ENCODE measurements around the gene ARHGAP21.
"Not testable (repeated sequence)": the region's sequence is repeated elsewhere in the genome, so short reads cannot be mapped to it uniquely, and the experiment has no call there.

ARHGAP21 gene

GRCh38 chr10:24683554-24683953, 40.1 kb downstream of the ARHGAP21 start:
- DNase-seq = no peak

- no peak for DNase-seq
These were observed 42.1 kb downstream of the ARHGAP21 start for GRCh38 chr10:24681572-24682088.

GRCh38 chr10:24680647-24681524, 42.8 kb downstream of the ARHGAP21 start:
- DNase-seq = no peak

- no peak for DNase-seq
These were observed 44.9 kb downstream of the ARHGAP21 start for GRCh38 chr10:24678757-24679156.

- no peak for DNase-seq
These were observed 48.6 kb downstream of the ARHGAP21 start for GRCh38 chr10:24674892-24675632.

GRCh38 chr10:24670964-24671670, 52.6 kb downstream of the ARHGAP21 start:
- DNase-seq = peak in 1 of 2 experiments; percentile 54

GRCh38 chr10:24669285-24669852, 54.3 kb downstream of the ARHGAP21 start:
- DNase-seq = no peak

GRCh38 chr10:24668247-24668646, 55.4 kb downstream of the ARHGAP21 start:
- no peak for DNase-seq

GRCh38 chr10:24664991-24665390, 58.7 kb downstream of the ARHGAP21 start:
- DNase-seq = peak; percentile 62 to 82

- no peak for DNase-seq
These were observed 62.3 kb downstream of the ARHGAP21 start for GRCh38 chr10:24661376-24661775.

GRCh38 chr10:24658319-24658718, 65.4 kb downstream of the ARHGAP21 start:
- DNase-seq = not testable (repeated sequence)

- not testable (repeated sequence) for DNase-seq
These were observed 67.4 kb downstream of the ARHGAP21 start for GRCh38 chr10:24656326-24656725.

- DNase-seq = no peak
These were observed 71.2 kb downstream of the ARHGAP21 start for GRCh38 chr10:24652381-24652957.

GRCh38 chr10:24651923-24652322, 71.8 kb downstream of the ARHGAP21 start:
- no peak for DNase-seq

GRCh38 chr10:24650669-24651391, 72.9 kb downstream of the ARHGAP21 start:
- DNase-seq = no peak

- no peak for DNase-seq
These were observed 77.9 kb downstream of the ARHGAP21 start for GRCh38 chr10:24645784-24646183.

- no peak for DNase-seq
These were observed 78.7 kb downstream of the ARHGAP21 start for GRCh38 chr10:24645022-24645421.

- DNase-seq = no peak
These were observed 79.9 kb downstream of the ARHGAP21 start for GRCh38 chr10:24643679-24644209.

GRCh38 chr10:24642921-24643678, 80.6 kb downstream of the ARHGAP21 start:
- peak; percentile 34 to 44 for DNase-seq

GRCh38 chr10:24639124-24639523, 84.6 kb downstream of the ARHGAP21 start:
- no peak for DNase-seq

- no peak for DNase-seq
These were observed 97.9 kb downstream of the ARHGAP21 start for GRCh38 chr10:24625778-24626177.
